Gastrocnemius medialis (tissue), 4 donors: ENCODE results near the gene SIM1. TPM values are rescaled to one million over a fixed set of nuclear protein-coding genes. Genes with fewer than 3 reads are reported as not detected.

Source experiments
- ATAC-seq, 2 donors: fragments of 150-250 bp; one replicate each; pipeline ENCODE4 v1.9.1; 2016
- DNase-seq, 2 donors: peaks; one replicate each; pipeline ENCODE4 v3.0.0-alpha.2; 2019
- H3K27ac ChIP-seq, 4 donors: fragments of 200-600 bp; sonication (generic); 1 replicate in 1 of 4; 2 replicates in 3 of 4; pipeline ENCODE4 v1.5.1; 2016 to 2018; ENCODE audit warnings: mild to moderate bottlenecking in 2 of 4, moderate library complexity in 1 of 4
- H3K27me3 ChIP-seq, 3 donors: fragments of 200-600 bp; sonication (generic) in 2 of 3; 1 replicate in 1 of 3; 2 replicates in 2 of 3; pipeline versions ENCODE4 v1.5.1 to v1.6.0; 2016 to 2019; ENCODE audit warnings: mild to moderate bottlenecking in 1 of 3, moderate library complexity in 1 of 3
- H3K36me3 ChIP-seq, 2 donors: fragments of 200-600 bp; sonication (generic) in 1 of 2; one replicate each; pipeline ENCODE4 v1.5.1; 2017 to 2018
- H3K4me1 ChIP-seq, 2 donors: fragments of 200-600 bp; sonication (generic) in 1 of 2; one replicate each; pipeline ENCODE4 v1.5.1; 2016 to 2017; ENCODE audit warnings: mild to moderate bottlenecking in 2 of 2
- H3K4me3 ChIP-seq, 4 donors: fragments of 200-600 bp; sonication (generic) in 3 of 4; 1 replicate in 1 of 4; 2 replicates in 3 of 4; pipeline ENCODE4 v1.5.1; 2016 to 2019; ENCODE audit warnings: mild to moderate bottlenecking in 2 of 4
- H3K9me3 ChIP-seq, 3 donors: fragments of 200-600 bp; sonication (generic) in 2 of 3; 1 replicate in 1 of 3; 2 replicates in 2 of 3; pipeline ENCODE4 v1.5.1; 2016 to 2019
- CTCF ChIP-seq, 5 experiments: fragments of 450-650 bp in 3 of 5; fragments of 200-600 bp in 2 of 5; sonication (generic) in 2 of 5; IDR thresholded peaks in 4 of 5; conservative IDR thresholded peaks in 1 of 5; 1 replicate in 4 of 5; 2 replicates in 1 of 5; pipeline ENCODE4 v1.5.1; 2016 to 2019; ENCODE audit warnings: antibody characterized with exemption in 5 of 5, mild to moderate bottlenecking in 3 of 5, moderate library complexity in 3 of 5
- POLR2A ChIP-seq, 2 donors: fragments of 450-650 bp; IDR thresholded peaks; one replicate each; pipeline ENCODE4 v1.6.1; 2017; ENCODE audit warnings: antibody characterized with exemption in 2 of 2, mild to moderate bottlenecking in 2 of 2, moderate library complexity in 2 of 2
- in situ Hi-C, 4 donors: fragments of 200-750 bp; cut with MboI; loops; one replicate each; pipeline versions ENCODE4 v1.15.0 to v1.8.0; 2017; ENCODE audit warnings: low sequenced_read_pairs in 4 of 4
- intact Hi-C: fragments of 100-400 bp; cut with DNase I; formaldehyde crosslinking; loops from one replicate; pipeline ENCODE4 v1.15.1; 2023; ENCODE audit warnings: low total_unique reads
- total RNA-seq, 4 donors: library from RNA; depleted of rRNA; stranded (reverse); fragments of >200 nt; gene quantifications; one replicate each; pipeline versions ENCODE4 v1.1.0 to v1.2.3, GENCODE V29; 2016

SIM1 gene
- total RNA-seq, 4 donors from 2014 or later = 0.19 to 1.8 (median 0.88) TPM

GRCh38 chr6:100467129-100468015 lies 2.7 kb upstream of the SIM1 start:
- DNase-seq (no peak), ATAC-seq (no peak)
- Histone ChIP-seq H3K27me3 (peaks cover 67 to 81% (median 71%) of the 10 kb centered on the region in 3 donors), H3K9me3 (no peaks in the 10 kb centered on the region), H3K36me3 (no peaks in the 10 kb centered on the region), H3K27ac (no peak overlapping the region), H3K4me1 (peaks cover 6 to 10% of the 10 kb centered on the region in 2 donors), H3K4me3 (no peak overlapping the region)
- intact Hi-C loops (no loop called here), in situ Hi-C loops (no loop called here)
- TF ChIP-seq CTCF (IDR thresholded peaks at IDR 0.05 in 4 of 5, conservative IDR thresholded peaks at IDR 0.05 in 1 of 5) (no peak), POLR2A (IDR thresholded peaks at IDR 0.05) (no peak)

GRCh38 chr6:100466410-100467128 lies 1.8 kb upstream of the SIM1 start:
- Histone ChIP-seq H3K36me3 (no peaks in the 10 kb centered on the region), H3K27me3 (peaks cover 75 to 87% (median 79%) of the 10 kb centered on the region in 3 donors), H3K4me1 (peaks cover 6 to 10% of the 10 kb centered on the region in 2 donors), H3K27ac (no peak overlapping the region), H3K4me3 (no peak overlapping the region), H3K9me3 (no peaks in the 10 kb centered on the region)
- ATAC-seq = no peak
- in situ Hi-C loops = no loop called here
- TF ChIP-seq CTCF (IDR thresholded peaks at IDR 0.05 in 4 of 5, conservative IDR thresholded peaks at IDR 0.05 in 1 of 5) (no peak), POLR2A (IDR thresholded peaks at IDR 0.05) (no peak)
- intact Hi-C loops = no loop called here
- no peak for DNase-seq

GRCh38 chr6:100465701-100466409 lies 1.1 kb upstream of the SIM1 start:
- no peak for ATAC-seq
- intact Hi-C loops (no loop called here), in situ Hi-C loops (no loop called here)
- H3K4me1 ChIP-seq = peaks cover 6 to 10% of the 10 kb centered on the region in 2 donors
- no peak overlapping the region for H3K27ac ChIP-seq
- no peaks in the 10 kb centered on the region for H3K36me3 ChIP-seq
- H3K4me3 ChIP-seq = peak overlapping the region in 1 of 4 donors; percentile 50
- H3K27me3 ChIP-seq = peaks cover 82 to 86% (median 86%) of the 10 kb centered on the region in 3 donors
- no peak for DNase-seq
- H3K9me3 ChIP-seq = no peaks in the 10 kb centered on the region
- TF ChIP-seq CTCF (IDR thresholded peaks at IDR 0.05 in 4 of 5, conservative IDR thresholded peaks at IDR 0.05 in 1 of 5) (no peak), POLR2A (IDR thresholded peaks at IDR 0.05) (no peak)

GRCh38 chr6:100464162-100464851 lies 414 bp downstream of the SIM1 start:
- no peak for TF ChIP-seq POLR2A (IDR thresholded peaks at IDR 0.05)
- TF ChIP-seq CTCF (IDR thresholded peaks at IDR 0.05 in 4 of 5, conservative IDR thresholded peaks at IDR 0.05 in 1 of 5) = no peak
- intact Hi-C loops (loop anchor here (5.0 kb wide), 1 partner anchor 857 kb away; the partner anchor contains the start of gene PRDM13), in situ Hi-C loops (no loop called here)
- DNase-seq = no peak
- peaks cover 91 to 99% (median 97%) of the 10 kb centered on the region in 3 donors for H3K27me3 ChIP-seq
- H3K4me3 ChIP-seq = peak overlapping the region; percentile 27 to 52 (median 49)
- no peak for ATAC-seq
- peaks cover 6 to 10% of the 10 kb centered on the region in 2 donors for H3K4me1 ChIP-seq
- no peaks in the 10 kb centered on the region for H3K9me3 ChIP-seq
- H3K27ac ChIP-seq = peak overlapping the region in 1 of 4 donors; percentile 41
- no peaks in the 10 kb centered on the region for H3K36me3 ChIP-seq
